Activated naive CD8-positive, alpha-beta T cell treated with anti-CD3 and anti-CD28 coated beads, Interleukin-2, amount 50 U/mL, for 16 hours (primary cell): Measurements from ENCODE around the gene PAX1.

Source experiments
- DNase-seq: peaks from one replicate; pipeline ENCODE4 v3.0.0-alpha.2; 2020; ENCODE audit warnings: low read depth, low spot score

The PAX1 gene

GRCh38 chr20:21702553-21703470 lies 2.7 kb upstream of the PAX1 start:
- no peak for DNase-seq

- no peak for DNase-seq
Observed at GRCh38 chr20:21703717-21704407, 1.6 kb upstream of the PAX1 start.

- DNase-seq: no peak
Observed at GRCh38 chr20:21704408-21705385, 767 bp upstream of the PAX1 start.

- no peak for DNase-seq
Observed at GRCh38 chr20:21706261-21707195, 1.1 kb downstream of the PAX1 start.

- DNase-seq: no peak
Observed at GRCh38 chr20:21707267-21707666, 1.8 kb downstream of the PAX1 start.

GRCh38 chr20:21707999-21708737 lies 2.7 kb downstream of the PAX1 start:
- no peak for DNase-seq

- no peak for DNase-seq
Observed at GRCh38 chr20:21708738-21709534, 3.5 kb downstream of the PAX1 start.

- no peak for DNase-seq
Observed at GRCh38 chr20:21709535-21709904, 4.1 kb downstream of the PAX1 start.

- DNase-seq: no peak
Observed at GRCh38 chr20:21710341-21710740, 4.9 kb downstream of the PAX1 start.

GRCh38 chr20:21710863-21711431 lies 5.5 kb downstream of the PAX1 start:
- DNase-seq: no peak

GRCh38 chr20:21712443-21713059 lies 7.1 kb downstream of the PAX1 start:
- no peak for DNase-seq

GRCh38 chr20:21713470-21713869 lies 8.0 kb downstream of the PAX1 start:
- no peak for DNase-seq

GRCh38 chr20:21713901-21714296 lies 8.4 kb downstream of the PAX1 start:
- DNase-seq: no peak

GRCh38 chr20:21714297-21715192 lies 9.1 kb downstream of the PAX1 start:
- DNase-seq: no peak

GRCh38 chr20:21715193-21715881 lies 9.9 kb downstream of the PAX1 start:
- no peak for DNase-seq

- DNase-seq: no peak
Observed at GRCh38 chr20:21719592-21720214, 14.2 kb downstream of the PAX1 start.
